ENCODE measurements around the gene GRIK4. TPM values are rescaled to one million over a fixed set of nuclear protein-coding genes. Genes with fewer than 3 reads are reported as not detected.

Gene GRIK4
- total RNA-seq, 1 donor from 2014 or later: 2.2 TPM

DNA sequence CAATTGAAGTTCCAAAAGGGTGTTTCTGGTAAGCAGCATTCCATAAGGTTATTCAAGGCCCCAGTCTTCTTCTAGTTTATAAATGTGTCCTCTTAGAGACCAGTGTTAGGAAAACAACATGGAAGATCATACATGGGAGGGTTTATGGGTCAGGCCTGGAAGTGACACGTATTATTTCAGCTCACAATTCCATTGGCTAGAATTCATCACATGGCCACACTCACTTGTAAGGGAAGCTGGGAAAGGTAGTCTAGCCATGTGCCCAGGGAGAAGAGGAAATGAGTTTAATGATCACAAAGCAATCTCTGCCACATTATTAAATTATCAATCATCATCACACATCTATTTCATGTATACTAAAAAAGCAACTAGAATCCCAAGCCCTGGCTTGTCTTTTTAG lies 330.6 kb downstream of the GRIK4 start:
- H3K27me3 ChIP-seq (ENCODE audit: insufficient read depth, low read length): no peaks in the 10 kb centered on the region

DNA sequence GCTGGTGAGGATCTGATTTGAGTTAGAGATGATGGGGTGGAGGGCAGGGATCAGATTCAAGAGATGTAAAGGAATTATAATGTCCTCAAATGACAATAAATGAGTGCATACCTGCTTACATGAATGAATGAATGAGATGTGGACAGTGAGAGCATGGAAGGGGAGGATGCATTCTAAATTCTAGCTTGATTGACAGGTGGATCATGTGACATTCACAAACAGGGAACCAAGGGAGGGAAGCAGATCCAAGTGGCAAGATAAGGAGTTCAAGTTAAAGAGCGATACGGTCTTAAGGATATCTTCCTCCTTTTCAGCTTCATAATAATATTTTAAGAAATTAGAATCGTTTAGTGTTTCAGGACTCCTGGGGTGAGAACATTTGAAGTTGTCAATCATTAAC lies 341.9 kb downstream of the GRIK4 start:
- H3K4me1 ChIP-seq (ENCODE audit: insufficient read depth, low read length): no peaks in the 10 kb centered on the region
- FAIRE-seq: no peak
- no peaks in the 10 kb centered on the region for H3K27me3 ChIP-seq (ENCODE audit: insufficient read depth, low read length)
- H3K79me2 ChIP-seq (ENCODE audit: insufficient read depth, low read length): no peaks in the 10 kb centered on the region
- Mint-ChIP-seq H3K4me1 (ENCODE audit: low read depth, unreplicated experiment) (peaks cover 2% of the 10 kb centered on the region), H3K27ac (ENCODE audit: unreplicated experiment) (no peak overlapping the region), H3K27me3 (ENCODE audit: low read depth, unreplicated experiment) (peaks cover 3% of the 10 kb centered on the region), H3K36me3 (ENCODE audit: low read depth, unreplicated experiment) (peaks cover 1% of the 10 kb centered on the region), H3K9me3 (ENCODE audit: unreplicated experiment) (no peaks in the 10 kb centered on the region), H3K4me3 (ENCODE audit: unreplicated experiment) (no peak overlapping the region)
- no peaks in the 10 kb centered on the region for H3K36me3 ChIP-seq (ENCODE audit: insufficient read depth, low read length)
- no peaks in the 10 kb centered on the region for H4K20me1 ChIP-seq (ENCODE audit: insufficient read depth, low read length)
- no peak overlapping the region for H3K9ac ChIP-seq (ENCODE audit: low read length)
- no peaks in the 10 kb centered on the region for H3K9me3 ChIP-seq (ENCODE audit: insufficient read depth, low read depth, low read length)
- H3K4me3 ChIP-seq (ENCODE audit: insufficient read depth, low read depth, low read length): no peak overlapping the region
- H3K27ac ChIP-seq (ENCODE audit: low read depth, low read length): no peak overlapping the region
- no peak overlapping the region for H3K4me2 ChIP-seq (ENCODE audit: low read length)
- no peak for TF ChIP-seq CTCF (IDR thresholded peaks at IDR 0.05; ENCODE audit: insufficient read depth, low read depth, low read length)
- no peak for TF ChIP-seq EZH2 (IDR thresholded peaks at IDR 0.05; ENCODE audit: insufficient read depth, low read length)
- no peak for DNase-seq (ENCODE audit: low read depth)
- no peak overlapping the region for H2AFZ ChIP-seq (ENCODE audit: low read depth, low read length)

More for the DNA sequence above, 330.6 kb downstream of the GRIK4 start:
- Histone ChIP-seq H3K27ac (ENCODE audit: low read depth, low read length) (no peak overlapping the region), H4K20me1 (ENCODE audit: insufficient read depth, low read length) (no peaks in the 10 kb centered on the region), H3K79me2 (ENCODE audit: insufficient read depth, low read length) (no peaks in the 10 kb centered on the region), H3K9ac (ENCODE audit: low read length) (no peak overlapping the region), H3K9me3 (ENCODE audit: insufficient read depth, low read depth, low read length) (no peaks in the 10 kb centered on the region), H3K4me2 (ENCODE audit: low read length) (no peak overlapping the region), H3K36me3 (ENCODE audit: insufficient read depth, low read length) (no peaks in the 10 kb centered on the region), H2AFZ (ENCODE audit: low read depth, low read length) (no peak overlapping the region), H3K4me3 (ENCODE audit: insufficient read depth, low read depth, low read length) (no peak overlapping the region), H3K4me1 (ENCODE audit: insufficient read depth, low read length) (no peaks in the 10 kb centered on the region)
- peaks cover 5% of the 10 kb centered on the region for H3K27me3 Mint-ChIP-seq (ENCODE audit: low read depth, unreplicated experiment)
- no peaks in the 10 kb centered on the region for H3K4me1 Mint-ChIP-seq (ENCODE audit: low read depth, unreplicated experiment)
- H3K36me3 Mint-ChIP-seq (ENCODE audit: low read depth, unreplicated experiment): no peaks in the 10 kb centered on the region
- DNase-seq (ENCODE audit: low read depth) (no peak), FAIRE-seq (no peak)
- peaks cover 6% of the 10 kb centered on the region for H3K9me3 Mint-ChIP-seq (ENCODE audit: unreplicated experiment)
- no peak overlapping the region for H3K4me3 Mint-ChIP-seq (ENCODE audit: unreplicated experiment)
- TF ChIP-seq EZH2 (IDR thresholded peaks at IDR 0.05; ENCODE audit: insufficient read depth, low read length) (no peak), CTCF (IDR thresholded peaks at IDR 0.05; ENCODE audit: insufficient read depth, low read depth, low read length) (no peak)
- no peak overlapping the region for H3K27ac Mint-ChIP-seq (ENCODE audit: unreplicated experiment)

- Histone ChIP-seq H3K27me3 (ENCODE audit: insufficient read depth, low read length) (no peaks in the 10 kb centered on the region), H3K36me3 (ENCODE audit: insufficient read depth, low read length) (no peaks in the 10 kb centered on the region), H4K20me1 (ENCODE audit: insufficient read depth, low read length) (no peaks in the 10 kb centered on the region), H3K79me2 (ENCODE audit: insufficient read depth, low read length) (no peaks in the 10 kb centered on the region), H3K4me2 (ENCODE audit: low read length) (no peak overlapping the region), H3K9ac (ENCODE audit: low read length) (no peak overlapping the region), H3K4me3 (ENCODE audit: insufficient read depth, low read depth, low read length) (no peak overlapping the region), H3K9me3 (ENCODE audit: insufficient read depth, low read depth, low read length) (no peaks in the 10 kb centered on the region), H3K27ac (ENCODE audit: low read depth, low read length) (no peak overlapping the region), H3K4me1 (ENCODE audit: insufficient read depth, low read length) (no peaks in the 10 kb centered on the region), H2AFZ (ENCODE audit: low read depth, low read length) (no peak overlapping the region)
- Mint-ChIP-seq H3K9me3 (ENCODE audit: unreplicated experiment) (no peaks in the 10 kb centered on the region), H3K27ac (ENCODE audit: unreplicated experiment) (no peak overlapping the region), H3K4me1 (ENCODE audit: low read depth, unreplicated experiment) (peaks cover 8% of the 10 kb centered on the region), H3K4me3 (ENCODE audit: unreplicated experiment) (no peak overlapping the region), H3K27me3 (ENCODE audit: low read depth, unreplicated experiment) (peaks cover 3% of the 10 kb centered on the region), H3K36me3 (ENCODE audit: low read depth, unreplicated experiment) (peaks cover 1% of the 10 kb centered on the region)
- no peak for FAIRE-seq
- TF ChIP-seq EZH2 (IDR thresholded peaks at IDR 0.05; ENCODE audit: insufficient read depth, low read length) (no peak), CTCF (IDR thresholded peaks at IDR 0.05; ENCODE audit: insufficient read depth, low read depth, low read length) (no peak)
- no peak for DNase-seq (ENCODE audit: low read depth)
Measured at GRCh38 chr11:120854988-120855387, 343.4 kb downstream of the GRIK4 start.
